Ascending aorta (tissue), 2 donors: ENCODE data around the gene CELF2. TPM values are rescaled to one million over a fixed set of nuclear protein-coding genes. Genes with fewer than 3 reads are reported as not detected.

Source experiments
- DNase-seq, 2 donors: peaks; one replicate each; pipeline ENCODE4 v3.0.0-alpha.2; 2019; ENCODE audit warnings: low spot score in 2 of 2
- H3K27ac ChIP-seq, 2 donors: fragments of 200-600 bp; sonication (generic); one replicate each; pipeline ENCODE4 v1.5.1; 2016 to 2017; ENCODE audit warnings: mild to moderate bottlenecking in 1 of 2
- H3K27me3 ChIP-seq: fragments of 200-600 bp; sonication (generic); one replicate; pipeline ENCODE4 v1.5.1; 2017
- H3K36me3 ChIP-seq, 2 donors: fragments of 200-600 bp; sonication (generic); one replicate each; pipeline ENCODE4 v1.5.1; 2016
- H3K4me1 ChIP-seq, 2 donors: fragments of 200-600 bp; sonication (generic); one replicate each; pipeline ENCODE4 v1.5.1; 2016 to 2017; ENCODE audit warnings: mild to moderate bottlenecking in 1 of 2
- H3K4me3 ChIP-seq, 2 donors: fragments of 200-600 bp; sonication (generic); one replicate each; pipeline ENCODE4 v1.5.1; 2016 to 2017; ENCODE audit warnings: mild to moderate bottlenecking in 1 of 2
- H3K9me3 ChIP-seq, 2 donors: fragments of 200-600 bp; sonication (generic); one replicate each; pipeline ENCODE4 v1.5.1; 2016
- intact Hi-C: fragments of 100-400 bp; cut with DNase I; formaldehyde crosslinking; loops from one replicate; pipeline ENCODE4 v1.15.1; 2023
- total RNA-seq: library from RNA; depleted of rRNA; stranded (reverse); fragments of >200 nt; gene quantifications from one replicate; pipeline ENCODE4 v1.1.0, GENCODE V29; 2016
- TF ChIP-seq, protein P1 (sequence below), 3 experiments: fragments of 200-600 bp in 2 of 3; fragments of 450-650 bp in 1 of 3; sonication (generic) in 2 of 3; IDR thresholded peaks; one replicate each; pipeline ENCODE4 v1.5.1; 2016 to 2019; ENCODE audit warnings: antibody characterized with exemption in 3 of 3, mild to moderate bottlenecking in 1 of 3, moderate library complexity in 1 of 3

CELF2 gene
- total RNA-seq, 1 donor from 2014 or later, result 26.6 TPM

- peaks cover 11 to 40% of the 10 kb centered on the region in 2 donors for H3K36me3 ChIP-seq
- TF ChIP-seq, protein P1, sequence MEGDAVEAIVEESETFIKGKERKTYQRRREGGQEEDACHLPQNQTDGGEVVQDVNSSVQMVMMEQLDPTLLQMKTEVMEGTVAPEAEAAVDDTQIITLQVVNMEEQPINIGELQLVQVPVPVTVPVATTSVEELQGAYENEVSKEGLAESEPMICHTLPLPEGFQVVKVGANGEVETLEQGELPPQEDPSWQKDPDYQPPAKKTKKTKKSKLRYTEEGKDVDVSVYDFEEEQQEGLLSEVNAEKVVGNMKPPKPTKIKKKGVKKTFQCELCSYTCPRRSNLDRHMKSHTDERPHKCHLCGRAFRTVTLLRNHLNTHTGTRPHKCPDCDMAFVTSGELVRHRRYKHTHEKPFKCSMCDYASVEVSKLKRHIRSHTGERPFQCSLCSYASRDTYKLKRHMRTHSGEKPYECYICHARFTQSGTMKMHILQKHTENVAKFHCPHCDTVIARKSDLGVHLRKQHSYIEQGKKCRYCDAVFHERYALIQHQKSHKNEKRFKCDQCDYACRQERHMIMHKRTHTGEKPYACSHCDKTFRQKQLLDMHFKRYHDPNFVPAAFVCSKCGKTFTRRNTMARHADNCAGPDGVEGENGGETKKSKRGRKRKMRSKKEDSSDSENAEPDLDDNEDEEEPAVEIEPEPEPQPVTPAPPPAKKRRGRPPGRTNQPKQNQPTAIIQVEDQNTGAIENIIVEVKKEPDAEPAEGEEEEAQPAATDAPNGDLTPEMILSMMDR (IDR thresholded peaks at IDR 0.05), result no peak
- H3K9me3 ChIP-seq, result no peaks in the 10 kb centered on the region
- H3K4me1 ChIP-seq, result no peaks in the 10 kb centered on the region
- intact Hi-C loops, result no loop called here
- no peak for DNase-seq
- no peaks in the 10 kb centered on the region for H3K27me3 ChIP-seq
- no peak overlapping the region for H3K27ac ChIP-seq
- H3K4me3 ChIP-seq, result no peak overlapping the region
These were observed 237.5 kb downstream of the CELF2 start for GRCh38 chr10:11255156-11255555.

DNA sequence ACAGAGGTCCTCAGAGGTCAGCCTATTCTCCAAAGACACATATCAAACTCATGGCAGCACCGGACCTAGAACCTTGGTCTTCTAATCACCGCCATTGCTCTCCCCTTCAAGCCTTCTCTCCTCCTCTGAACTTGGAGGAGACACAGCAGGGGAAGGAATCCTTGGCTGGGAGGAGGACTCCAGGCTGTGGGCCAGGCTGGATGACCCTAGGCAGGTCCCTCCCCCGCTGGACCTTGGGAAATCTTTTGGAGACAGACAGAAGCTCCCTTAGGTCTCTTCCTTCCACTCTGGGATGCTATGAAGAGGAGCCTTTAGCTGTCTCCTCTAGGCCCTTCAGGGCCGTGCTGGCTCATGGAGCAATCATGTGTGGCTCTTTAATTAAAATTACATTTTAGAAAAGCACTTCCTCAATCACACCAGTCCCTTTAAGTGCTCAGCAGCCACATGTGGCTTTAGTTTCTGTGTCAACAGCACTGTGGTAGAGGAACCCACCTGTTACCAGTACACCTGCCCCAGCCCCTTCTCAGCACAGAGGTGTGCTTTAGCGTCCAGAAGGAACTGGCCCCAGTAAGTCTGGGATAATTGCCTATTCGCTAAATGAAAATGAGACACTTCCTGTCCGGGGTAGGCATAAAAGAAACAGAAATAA is 238.2 kb downstream of the CELF2 start:
- no peaks in the 10 kb centered on the region for H3K9me3 ChIP-seq
- no peaks in the 10 kb centered on the region for H3K27me3 ChIP-seq
- TF ChIP-seq, protein P1 (IDR thresholded peaks at IDR 0.05), result no peak
- no peaks in the 10 kb centered on the region for H3K4me1 ChIP-seq
- no peak for DNase-seq
- H3K36me3 ChIP-seq, result peaks cover 11 to 40% of the 10 kb centered on the region in 2 donors
- H3K27ac ChIP-seq, result no peak overlapping the region
- intact Hi-C loops, result no loop called here
- H3K4me3 ChIP-seq, result no peak overlapping the region

- intact Hi-C loops, result no loop called here
- TF ChIP-seq, protein P1 (IDR thresholded peaks at IDR 0.05), result no peak
- no peaks in the 10 kb centered on the region for H3K4me1 ChIP-seq
- no peak for DNase-seq
- peaks cover 11 to 34% of the 10 kb centered on the region in 2 donors for H3K36me3 ChIP-seq
- H3K27ac ChIP-seq, result no peak overlapping the region
- H3K27me3 ChIP-seq, result no peaks in the 10 kb centered on the region
- H3K9me3 ChIP-seq, result no peaks in the 10 kb centered on the region
- H3K4me3 ChIP-seq, result no peak overlapping the region
These were observed 239.2 kb downstream of the CELF2 start for GRCh38 chr10:11256896-11257295.

- peaks cover 11 to 32% of the 10 kb centered on the region in 2 donors for H3K36me3 ChIP-seq
- TF ChIP-seq, protein P1 (IDR thresholded peaks at IDR 0.05), result no peak
- H3K4me1 ChIP-seq, result peaks cover 0 to 4% of the 10 kb centered on the region in 2 donors
- intact Hi-C loops, result no loop called here
- H3K4me3 ChIP-seq, result no peak overlapping the region
- no peaks in the 10 kb centered on the region for H3K9me3 ChIP-seq
- no peak overlapping the region for H3K27ac ChIP-seq
- H3K27me3 ChIP-seq, result no peaks in the 10 kb centered on the region
- DNase-seq, result no peak
These were observed 239.9 kb downstream of the CELF2 start for GRCh38 chr10:11257440-11258090.

GRCh38 chr10:11260170-11260569 is 242.5 kb downstream of the CELF2 start:
- no peaks in the 10 kb centered on the region for H3K9me3 ChIP-seq
- no peaks in the 10 kb centered on the region for H3K27me3 ChIP-seq
- peaks cover 0 to 4% of the 10 kb centered on the region in 2 donors for H3K4me1 ChIP-seq
- intact Hi-C loops, result no loop called here
- DNase-seq, result no peak
- H3K36me3 ChIP-seq, result peaks cover 15 to 26% of the 10 kb centered on the region in 2 donors
- TF ChIP-seq, protein P1 (IDR thresholded peaks at IDR 0.05), result no peak
- no peak overlapping the region for H3K27ac ChIP-seq
- H3K4me3 ChIP-seq, result no peak overlapping the region
